Measurements from ENCODE around the gene B4GALT5.

Gene B4GALT5

GRCh38 chr20:49661560-49662329 is 51.9 kb downstream of the B4GALT5 start:
- TF ChIP-seq CTCF (conservative IDR thresholded peaks at IDR 0.05; ENCODE audit: low read depth) = no peak
- CTCF ChIA-PET = interaction anchor here (0.7 to 1.2 kb wide), 3 partner anchors 17 to 184 kb away, joined by 3 to 4 read pairs (median 3); no protein-coding TSS in a partner anchor
- H3K27ac ChIP-seq = no peak overlapping the region
- POLR2A ChIA-PET (ENCODE audit: low non-redundant PET) = no interaction called here
- DNase-seq (ENCODE audit: low spot score) = no peak

GRCh38 chr20:49660912-49661311 is 52.8 kb downstream of the B4GALT5 start:
- ChIA-PET POLR2A (ENCODE audit: low non-redundant PET) (no interaction called here), CTCF (interaction anchor here (1.2 kb wide), 1 partner anchor 16 kb away, joined by 3 read pairs; no protein-coding TSS in a partner anchor)
- no peak for DNase-seq (ENCODE audit: low spot score)
- H3K27ac ChIP-seq = no peak overlapping the region
- no peak for TF ChIP-seq CTCF (conservative IDR thresholded peaks at IDR 0.05; ENCODE audit: low read depth)

- CTCF ChIA-PET = interaction anchor here (0.7 kb wide), 1 partner anchor 12 kb away, joined by 4 read pairs; no protein-coding TSS in a partner anchor
- DNase-seq (ENCODE audit: low spot score) = no peak
- TF ChIP-seq CTCF (conservative IDR thresholded peaks at IDR 0.05; ENCODE audit: low read depth) = no peak
- POLR2A ChIA-PET (ENCODE audit: low non-redundant PET) = no interaction called here
- no peak overlapping the region for H3K27ac ChIP-seq
Measured at GRCh38 chr20:49659056-49659455, 54.6 kb downstream of the B4GALT5 start.

DNA sequence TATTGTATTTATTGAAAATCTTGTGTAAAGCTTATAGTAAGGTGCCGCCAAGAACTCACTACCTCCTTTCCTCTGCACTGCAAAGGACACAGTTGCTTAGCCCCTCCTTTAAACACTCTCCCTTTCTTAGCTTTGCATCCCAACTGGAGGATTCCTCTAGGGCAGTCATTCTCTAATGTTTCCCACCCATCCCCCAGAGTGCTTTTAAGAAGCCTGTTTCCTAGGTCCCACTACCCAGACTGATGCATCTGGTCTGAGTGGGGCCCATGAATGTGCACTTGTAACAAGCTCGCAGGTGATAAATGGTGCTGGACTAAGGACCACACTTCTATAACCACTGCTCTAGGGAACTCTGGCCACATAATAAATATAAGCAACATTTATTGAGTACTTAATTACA is 55.2 kb downstream of the B4GALT5 start:
- POLR2A ChIA-PET (ENCODE audit: low non-redundant PET) = no interaction called here
- TF ChIP-seq CTCF (conservative IDR thresholded peaks at IDR 0.05; ENCODE audit: low read depth) = no peak
- CTCF ChIA-PET = interaction anchor here (0.6 to 0.7 kb wide), 2 partner anchors 12 to 263 kb away, joined by 3 to 4 read pairs; no protein-coding TSS in a partner anchor
- DNase-seq (ENCODE audit: low spot score) = no peak
- H3K27ac ChIP-seq = no peak overlapping the region

- ChIA-PET CTCF (interaction anchor here (0.5 to 0.6 kb wide), 3 partner anchors 12 to 29 kb away, joined by 3 to 4 read pairs (median 3); no protein-coding TSS in a partner anchor), POLR2A (ENCODE audit: low non-redundant PET) (no interaction called here)
- no peak overlapping the region for H3K27ac ChIP-seq
- no peak for TF ChIP-seq CTCF (conservative IDR thresholded peaks at IDR 0.05; ENCODE audit: low read depth)
- no peak for DNase-seq (ENCODE audit: low spot score)
Measured at GRCh38 chr20:49657118-49657901, 56.4 kb downstream of the B4GALT5 start.

DNA sequence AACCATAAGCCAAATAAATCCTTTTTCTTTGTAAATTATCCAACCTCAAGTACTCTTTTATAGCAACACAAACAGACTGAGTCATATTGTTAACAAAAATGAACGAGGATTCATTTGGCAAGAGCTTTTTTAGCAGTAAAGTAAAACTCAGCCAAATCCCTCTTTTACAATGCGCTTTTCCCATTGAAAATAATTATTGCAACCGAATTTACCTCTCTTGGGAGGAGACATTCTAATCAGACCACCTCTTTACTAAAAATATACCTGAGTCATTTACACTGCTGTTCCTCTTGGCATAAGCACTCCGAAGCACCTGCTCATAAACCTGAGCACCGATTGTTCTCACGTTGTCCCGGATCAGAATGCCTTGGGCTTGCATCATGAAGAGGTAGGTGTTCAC is 57.4 kb downstream of the B4GALT5 start:
- no peak overlapping the region for H3K27ac ChIP-seq
- ChIA-PET CTCF (interaction anchor here (0.5 to 0.9 kb wide), 3 partner anchors 16 to 46 kb away, joined by 3 read pairs; no protein-coding TSS in a partner anchor), POLR2A (ENCODE audit: low non-redundant PET) (no interaction called here)
- TF ChIP-seq CTCF (conservative IDR thresholded peaks at IDR 0.05; ENCODE audit: low read depth) = no peak
- no peak for DNase-seq (ENCODE audit: low spot score)

Measured in RWPE1 (cell line).